Ramos (cell line): ENCODE data around the gene SGK1.
"Not testable (repeated sequence)": the region's sequence is repeated elsewhere in the genome, so short reads cannot be mapped to it uniquely, and the experiment has no call there.

Experiments used
- in situ Hi-C: fragments of 300-500 bp; cut with MboI; formaldehyde crosslinking; loops from one replicate; pipeline ENCODE4 v1.14.3; 2022; ENCODE audit warnings: low sequenced_read_pairs; ENCODE audit not compliant: unreplicated experiment

SGK1 gene

DNA sequence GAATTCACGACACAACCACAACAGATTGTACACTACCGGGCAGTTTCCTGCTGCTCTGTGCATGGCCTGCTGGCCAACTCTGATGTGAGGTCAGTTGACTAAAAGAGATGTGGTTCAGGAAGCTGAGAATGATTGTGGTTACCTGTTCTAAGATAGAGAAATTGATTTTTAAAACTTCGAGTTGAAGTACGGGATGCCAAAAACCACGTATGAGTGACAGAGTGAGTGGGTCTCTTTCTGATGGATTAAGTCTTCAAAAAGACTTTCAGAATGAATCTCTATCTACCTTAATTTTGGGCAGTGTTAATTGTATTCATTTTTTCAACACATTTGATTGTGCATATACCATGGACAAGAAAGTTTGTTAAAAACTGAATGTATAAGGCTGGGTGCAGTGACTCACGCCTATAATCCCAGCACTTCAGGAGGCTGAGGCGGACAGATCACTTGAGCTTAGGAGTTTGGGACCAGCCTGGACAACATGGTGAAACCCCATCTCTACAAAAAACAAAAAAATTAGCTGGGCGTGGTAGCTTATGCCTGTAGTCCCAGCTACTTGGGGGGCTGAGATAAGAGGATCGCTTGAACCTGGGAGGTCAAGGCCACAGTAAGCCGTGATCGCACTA is 121.2 kb downstream of the SGK1 start:
- in situ Hi-C loops: no loop called here

DNA sequence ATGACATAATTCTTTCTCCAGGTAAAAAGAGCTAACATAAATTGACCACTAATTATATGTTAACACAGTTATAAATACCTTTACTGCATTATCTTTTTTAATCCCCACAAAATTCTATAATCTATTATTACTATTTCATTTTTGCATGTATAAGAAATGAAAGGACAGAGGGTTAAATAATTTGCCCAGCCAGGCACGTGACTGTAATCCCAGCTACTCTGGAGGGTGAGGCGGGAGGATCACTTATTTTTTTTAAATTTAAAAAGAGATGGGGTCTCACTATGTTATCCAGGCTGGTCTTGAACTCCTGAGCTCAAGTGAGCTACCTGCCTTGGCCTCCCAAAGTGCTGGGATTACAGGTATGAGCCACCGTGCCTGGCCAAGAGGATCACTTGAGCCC is 121.9 kb downstream of the SGK1 start:
- in situ Hi-C loops: no loop called here

DNA sequence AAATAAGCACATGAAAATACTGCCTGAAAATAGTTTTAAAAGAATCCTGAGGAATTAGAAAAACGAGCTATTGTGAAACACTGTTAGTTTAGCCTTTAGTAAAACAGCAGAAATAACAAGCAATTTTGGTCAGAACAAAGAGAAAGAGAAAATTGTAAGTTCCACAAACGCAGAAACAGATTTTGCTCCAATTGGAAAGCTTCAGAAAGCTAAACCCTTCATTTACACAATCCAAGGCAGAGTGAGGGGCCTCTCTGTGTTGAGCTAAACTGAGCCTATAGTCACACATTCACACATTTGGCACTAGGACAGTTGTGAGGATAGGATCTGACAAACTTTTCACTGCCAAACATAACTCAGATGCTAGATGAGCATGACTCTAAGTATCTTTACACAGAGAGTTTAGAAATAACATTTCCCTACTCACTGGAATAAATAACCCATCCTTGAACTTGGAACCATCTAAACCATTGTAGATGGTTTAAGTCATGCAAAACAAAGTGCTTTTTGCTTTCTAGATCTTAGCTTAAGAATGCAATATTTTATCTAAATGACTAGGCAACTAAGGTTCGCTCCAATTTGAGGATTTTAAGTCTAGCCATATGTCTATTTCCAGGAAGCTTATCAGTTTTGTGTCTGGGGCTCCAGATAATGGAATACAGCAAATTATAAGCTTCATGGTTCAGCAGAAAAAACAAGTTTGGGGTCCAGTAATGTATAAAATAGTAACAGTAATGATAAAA is 122.6 kb downstream of the SGK1 start:
- in situ Hi-C loops: no loop called here

DNA sequence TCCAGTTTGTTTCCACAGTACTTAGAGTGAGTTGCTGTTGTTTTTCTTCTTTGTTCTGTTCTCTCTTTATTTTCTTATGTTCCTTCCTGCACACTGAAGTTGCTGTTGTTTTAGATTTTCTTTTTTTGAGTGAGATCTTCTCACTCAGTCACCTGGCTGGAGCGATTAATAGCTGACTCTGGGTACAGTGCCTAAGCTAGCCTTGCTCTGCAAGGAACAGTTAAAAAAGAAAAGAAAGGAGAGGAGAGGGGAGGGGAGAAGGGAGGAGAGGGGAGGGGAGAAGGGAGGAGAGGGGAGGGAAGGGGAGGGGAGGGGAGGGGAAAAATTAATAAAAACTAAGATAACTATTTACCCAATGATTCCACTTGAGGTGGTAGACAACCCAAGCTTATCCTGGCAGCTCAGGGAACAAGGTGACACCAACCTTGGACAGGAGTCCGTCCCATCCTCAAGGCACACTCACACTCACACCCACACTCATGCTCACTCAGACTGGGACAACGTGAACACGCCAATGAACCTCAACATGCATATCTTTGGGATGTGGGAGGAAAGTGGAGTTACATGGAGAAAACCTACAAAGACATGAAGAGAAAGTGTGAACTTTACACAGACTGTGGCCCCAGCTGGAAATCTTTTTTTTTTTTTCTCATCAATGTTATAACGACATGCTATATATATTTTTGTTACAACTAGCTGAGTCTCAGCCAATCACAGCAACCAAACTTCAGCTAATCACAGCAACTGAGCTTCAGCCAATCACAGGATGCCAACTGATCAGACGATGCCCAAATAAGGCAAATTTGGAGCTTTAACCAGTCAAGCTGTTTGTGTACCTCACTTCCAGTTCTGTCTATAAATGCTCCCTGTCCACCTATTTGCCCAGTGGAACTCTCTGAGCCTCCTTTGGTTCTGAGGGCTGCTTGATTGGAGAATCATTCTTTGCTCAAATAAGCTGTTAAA is 124.1 kb downstream of the SGK1 start:
- in situ Hi-C loops: no loop called here

DNA sequence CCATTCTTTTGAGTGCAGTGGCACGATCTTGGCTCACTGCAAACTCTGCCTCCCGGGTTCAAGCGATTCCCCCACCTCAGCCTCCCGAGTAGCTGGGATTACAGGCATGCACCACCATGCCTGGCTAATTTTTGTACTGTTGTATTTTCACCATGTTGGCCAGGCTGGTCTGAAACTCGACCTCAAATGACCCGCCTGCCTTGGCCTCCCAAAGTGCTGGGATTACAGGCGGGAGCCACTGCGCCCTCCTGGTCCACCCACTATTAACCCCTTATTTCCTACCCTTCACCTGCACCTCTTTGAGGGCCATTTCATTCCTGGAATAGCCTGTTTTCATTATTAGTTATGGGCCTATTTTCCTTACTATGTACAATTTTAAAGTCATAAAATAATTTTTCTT is 125.3 kb downstream of the SGK1 start:
- in situ Hi-C loops: not testable (repeated sequence)

DNA sequence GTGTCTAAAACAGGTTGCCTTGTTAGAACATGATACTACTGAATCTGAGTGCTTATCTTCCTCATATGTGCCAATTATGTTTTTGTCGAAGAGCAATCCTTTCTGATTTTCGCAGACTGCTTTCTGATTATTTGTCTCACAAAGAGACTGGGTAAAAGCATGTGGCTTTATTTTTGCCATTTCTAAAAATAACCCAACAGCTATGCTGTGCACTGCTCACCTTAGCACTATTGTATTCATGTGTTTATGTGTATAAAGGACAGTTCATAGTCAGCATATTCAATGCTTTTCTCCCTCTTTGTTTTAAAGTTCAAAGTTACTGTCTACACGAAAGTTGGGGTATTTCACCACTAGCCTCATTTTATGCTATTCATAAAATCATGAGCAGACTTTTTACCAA is 127.0 kb downstream of the SGK1 start:
- in situ Hi-C loops: no loop called here

DNA sequence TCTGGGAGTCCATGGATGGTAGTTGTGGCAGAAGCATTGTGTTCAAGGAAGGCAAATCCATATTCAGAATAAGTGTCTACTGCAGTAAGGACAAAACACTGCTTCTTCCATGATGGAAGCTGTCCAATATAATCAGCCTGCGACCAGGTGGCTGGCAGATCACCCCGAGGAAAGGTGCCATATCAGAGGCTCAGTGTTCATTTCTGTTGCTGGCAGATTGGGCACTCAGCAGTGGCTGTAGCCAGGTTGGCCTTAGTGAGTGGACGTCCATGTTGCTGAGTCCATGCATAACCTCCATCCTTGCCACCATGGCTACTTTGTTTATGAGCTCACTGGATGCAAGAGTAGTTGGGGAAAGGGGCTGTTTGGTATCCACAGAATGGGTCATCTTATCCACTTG is 130.2 kb downstream of the SGK1 start:
- in situ Hi-C loops: no loop called here

DNA sequence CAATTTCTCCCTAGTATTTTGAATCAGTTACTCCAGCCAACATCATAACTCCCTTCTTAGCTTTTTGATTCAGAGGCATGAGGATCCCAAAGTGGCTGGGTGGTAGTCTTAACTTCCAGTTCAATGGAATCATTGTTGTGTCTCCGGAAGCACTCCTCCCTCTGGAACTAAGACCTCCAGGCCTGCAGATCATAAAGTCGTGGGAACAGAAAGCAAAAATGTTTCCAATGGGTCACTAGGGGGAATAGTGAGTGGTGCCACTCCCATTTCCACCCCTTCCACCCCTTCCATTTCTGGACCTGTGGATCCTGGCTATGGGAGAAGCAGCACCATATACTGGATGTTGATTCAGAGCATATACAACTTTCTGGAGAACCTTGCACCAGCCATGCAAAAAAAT is 130.8 kb downstream of the SGK1 start:
- in situ Hi-C loops: no loop called here

DNA sequence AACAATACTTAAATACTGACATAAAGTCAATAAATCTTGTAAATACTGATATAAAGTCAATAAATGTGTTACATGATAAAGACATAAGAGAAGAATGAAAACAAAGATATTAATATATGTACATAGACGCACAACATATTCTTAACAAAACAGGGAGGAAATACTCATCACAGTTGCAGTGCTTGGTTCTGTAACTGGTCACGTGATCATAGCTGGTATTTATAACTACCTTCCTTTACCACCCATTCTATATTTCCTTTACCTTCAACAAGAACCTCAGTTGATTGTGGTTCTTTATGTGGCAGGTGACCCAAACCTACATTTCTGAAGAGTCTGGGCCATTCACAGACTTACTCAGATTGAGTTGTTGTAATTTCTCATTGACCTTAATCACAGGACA is 131.6 kb downstream of the SGK1 start:
- in situ Hi-C loops: no loop called here

DNA sequence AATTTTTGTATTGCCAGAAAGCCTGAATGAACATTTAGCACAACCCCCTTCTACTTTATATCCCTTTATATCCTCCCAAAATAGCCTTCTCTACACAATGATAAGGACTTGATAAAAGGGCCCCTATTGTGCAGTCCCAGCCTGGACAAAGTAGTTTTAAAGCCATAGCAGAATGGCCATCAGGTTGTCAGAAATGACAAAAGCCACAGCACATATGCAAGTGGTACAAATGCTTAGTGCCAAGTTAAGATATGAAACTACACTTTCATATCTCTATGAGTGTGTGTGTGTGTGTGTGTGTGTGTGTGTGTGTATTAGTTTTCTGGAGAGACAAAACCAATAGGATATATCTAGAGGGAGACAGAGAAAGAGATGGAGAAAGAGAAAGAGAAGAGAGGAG is 132.6 kb downstream of the SGK1 start:
- in situ Hi-C loops: no loop called here

DNA sequence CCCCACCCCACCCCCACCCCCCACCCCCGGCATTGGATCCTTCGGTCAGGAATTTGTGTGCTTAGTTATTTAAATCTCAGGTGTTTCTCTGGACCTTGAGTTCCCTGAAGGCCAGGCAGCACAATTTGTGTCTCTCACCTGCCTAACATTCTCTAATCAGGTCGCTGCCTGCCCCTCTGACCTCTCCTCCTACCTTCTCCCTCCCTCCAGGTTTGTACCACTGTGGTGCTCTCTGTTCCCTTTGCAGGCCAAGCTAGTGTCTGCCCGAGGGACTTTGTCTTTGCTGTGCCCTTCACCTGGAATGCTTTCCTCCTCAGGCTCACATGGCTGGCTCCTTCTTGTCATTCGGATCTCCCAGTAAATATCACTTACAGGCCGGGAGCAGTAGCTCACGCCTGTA is 134.1 kb downstream of the SGK1 start:
- in situ Hi-C loops: no loop called here

DNA sequence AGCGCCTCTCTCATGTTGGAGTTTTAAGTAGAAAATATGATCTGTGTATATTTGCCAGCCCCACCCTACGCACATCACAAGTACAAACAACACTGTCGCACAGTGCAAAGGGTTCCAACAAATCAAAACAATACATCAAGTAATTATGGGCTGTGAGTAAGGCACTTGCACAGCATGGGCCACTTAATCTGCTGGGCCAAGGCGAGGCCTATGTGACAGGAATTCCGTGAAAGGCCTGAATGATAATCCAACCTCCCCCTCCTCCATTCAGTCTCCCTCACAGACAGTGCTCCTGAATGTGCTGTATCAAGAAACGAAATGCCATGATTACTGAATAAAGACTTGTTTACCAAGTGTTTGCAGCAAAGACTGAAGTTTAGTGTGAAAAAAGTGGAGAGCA is 135.4 kb downstream of the SGK1 start:
- in situ Hi-C loops: no loop called here

DNA sequence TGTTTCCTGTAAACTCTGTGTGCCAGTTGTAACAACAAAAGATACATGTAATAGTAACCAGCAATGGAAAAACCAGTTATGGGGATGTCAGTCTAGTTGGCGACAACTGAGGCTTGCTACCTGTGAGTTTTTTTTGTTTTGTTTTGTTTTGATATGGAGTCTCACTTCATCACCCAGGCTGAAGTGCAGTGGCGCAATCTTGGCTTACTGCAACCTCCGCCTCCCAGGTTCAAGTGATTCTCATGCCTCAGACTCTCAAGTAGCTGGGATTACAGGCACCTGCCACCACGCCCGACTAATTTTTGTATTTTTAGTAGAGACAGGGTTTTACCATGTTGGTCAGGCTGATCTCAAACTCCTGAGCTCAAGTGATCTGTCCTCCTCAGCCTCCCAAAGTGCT is 136.2 kb downstream of the SGK1 start:
- in situ Hi-C loops: not testable (repeated sequence)

DNA sequence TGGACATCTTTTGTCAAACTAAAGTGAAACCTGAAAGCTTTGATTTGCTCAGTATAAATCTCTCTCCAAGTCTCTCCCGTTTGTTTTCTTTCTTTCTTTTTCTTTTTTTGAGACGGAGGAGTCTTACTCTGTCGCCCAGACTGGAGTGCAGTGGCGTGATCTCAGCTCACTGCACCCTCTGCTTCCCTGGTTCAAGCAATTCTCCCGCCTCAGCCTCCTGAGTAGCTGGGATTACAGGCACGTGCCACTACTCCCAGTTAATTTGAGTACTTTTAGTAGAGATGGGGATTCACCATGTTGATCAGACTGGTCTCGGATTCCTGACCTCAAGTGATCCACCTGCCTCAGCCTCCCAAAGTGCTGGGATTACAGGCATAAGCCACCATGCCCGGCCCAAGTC is 136.7 kb downstream of the SGK1 start:
- in situ Hi-C loops: not testable (repeated sequence)

DNA sequence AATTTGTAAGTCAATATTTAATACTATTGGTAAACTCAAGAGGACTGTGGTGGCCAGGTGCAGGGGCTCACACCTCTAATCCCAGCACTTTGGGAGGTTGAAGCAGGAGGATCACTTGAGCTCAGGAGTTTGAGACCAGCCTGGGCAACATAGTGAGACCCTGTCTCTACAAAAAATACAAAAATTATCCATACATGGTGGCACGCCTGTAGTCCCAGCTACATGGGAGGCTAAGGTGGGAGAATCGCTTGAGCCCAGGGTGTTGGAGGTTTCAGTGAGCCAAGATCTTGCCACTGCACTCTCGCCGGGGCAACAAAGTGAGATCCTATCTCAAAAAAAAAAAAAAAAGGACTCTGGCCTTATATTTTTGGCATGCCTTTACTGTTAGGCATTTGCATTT is 137.4 kb downstream of the SGK1 start:
- in situ Hi-C loops: not testable (repeated sequence)

DNA sequence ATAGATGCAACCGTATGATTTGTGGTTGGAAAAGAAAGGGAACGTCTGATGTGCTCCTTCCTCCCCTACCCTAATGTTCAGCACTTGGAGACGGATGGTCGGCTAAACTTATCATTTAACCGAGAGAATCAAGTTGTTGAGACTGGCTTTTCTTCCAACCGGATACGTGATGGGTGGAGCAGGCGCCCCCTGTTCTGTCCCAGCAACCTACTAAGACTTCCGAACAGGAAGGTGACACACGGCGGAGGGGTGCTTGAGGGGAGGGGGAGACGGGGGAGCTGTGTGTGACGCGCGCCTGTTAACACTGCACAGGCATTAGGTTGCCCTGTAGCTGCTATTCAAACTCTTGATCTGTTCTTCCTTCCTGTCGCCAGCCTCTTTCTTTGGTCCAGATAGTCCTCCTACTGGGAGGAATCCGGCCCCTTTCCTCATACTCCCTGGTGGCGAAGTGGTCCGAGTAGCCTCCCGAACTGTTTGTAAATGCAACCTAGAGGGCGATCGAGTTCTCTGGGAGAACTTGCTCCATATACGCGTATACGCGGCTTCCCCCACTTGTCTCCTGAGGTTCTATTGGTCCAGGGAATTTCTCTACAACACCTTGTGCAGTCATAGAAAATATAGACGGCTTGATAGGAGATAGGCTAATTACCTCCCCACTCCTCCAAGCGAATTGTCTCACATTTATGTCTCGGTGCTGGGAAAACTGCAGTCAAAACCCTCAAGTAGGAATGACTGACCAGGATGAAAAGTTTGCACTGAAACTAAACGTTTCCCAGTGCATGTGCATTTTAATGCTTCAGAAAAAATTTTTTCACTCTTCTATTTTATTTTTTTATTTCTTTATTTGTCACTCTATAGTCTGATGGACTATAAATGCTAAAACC is 139.5 kb downstream of the SGK1 start:
- in situ Hi-C loops: no loop called here

DNA sequence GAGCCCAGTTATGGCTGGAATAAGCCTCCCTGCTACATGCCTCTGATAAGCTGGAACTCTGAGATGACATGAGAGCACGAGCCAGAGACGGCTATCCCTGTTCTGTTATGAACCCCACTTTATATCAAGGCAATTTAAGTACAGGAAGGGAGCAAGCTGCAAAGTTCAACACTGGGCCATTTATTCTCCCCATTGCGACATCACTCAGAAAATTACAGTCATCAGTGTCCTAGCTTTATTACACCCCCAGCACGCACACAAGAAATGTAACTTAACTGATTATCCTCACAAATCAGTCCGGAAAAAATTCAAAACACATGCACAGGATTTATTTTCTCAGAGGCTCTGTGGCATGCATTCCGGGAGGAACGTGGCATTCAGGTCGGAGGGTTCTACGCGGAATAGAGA is 140.2 kb downstream of the SGK1 start:
- in situ Hi-C loops: no loop called here

DNA sequence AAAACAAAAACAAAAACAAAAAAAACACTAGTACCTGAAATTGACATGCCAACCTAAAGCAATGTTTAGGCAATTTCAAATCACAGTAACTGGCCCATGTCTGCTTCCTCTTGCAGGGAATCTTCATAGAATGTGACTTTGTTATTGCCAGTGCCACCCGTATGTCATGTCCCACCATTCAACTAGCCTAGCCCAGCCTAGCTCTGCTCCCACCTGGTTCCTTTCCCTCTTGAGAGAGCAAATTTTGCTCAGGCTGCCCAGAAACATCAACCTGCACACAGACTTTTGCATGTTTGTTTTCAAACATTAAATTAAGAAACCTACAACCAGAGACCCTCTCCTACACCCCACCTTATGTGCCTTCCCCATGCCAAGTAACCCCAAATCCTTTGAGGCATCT is 140.7 kb downstream of the SGK1 start:
- in situ Hi-C loops: no loop called here

DNA sequence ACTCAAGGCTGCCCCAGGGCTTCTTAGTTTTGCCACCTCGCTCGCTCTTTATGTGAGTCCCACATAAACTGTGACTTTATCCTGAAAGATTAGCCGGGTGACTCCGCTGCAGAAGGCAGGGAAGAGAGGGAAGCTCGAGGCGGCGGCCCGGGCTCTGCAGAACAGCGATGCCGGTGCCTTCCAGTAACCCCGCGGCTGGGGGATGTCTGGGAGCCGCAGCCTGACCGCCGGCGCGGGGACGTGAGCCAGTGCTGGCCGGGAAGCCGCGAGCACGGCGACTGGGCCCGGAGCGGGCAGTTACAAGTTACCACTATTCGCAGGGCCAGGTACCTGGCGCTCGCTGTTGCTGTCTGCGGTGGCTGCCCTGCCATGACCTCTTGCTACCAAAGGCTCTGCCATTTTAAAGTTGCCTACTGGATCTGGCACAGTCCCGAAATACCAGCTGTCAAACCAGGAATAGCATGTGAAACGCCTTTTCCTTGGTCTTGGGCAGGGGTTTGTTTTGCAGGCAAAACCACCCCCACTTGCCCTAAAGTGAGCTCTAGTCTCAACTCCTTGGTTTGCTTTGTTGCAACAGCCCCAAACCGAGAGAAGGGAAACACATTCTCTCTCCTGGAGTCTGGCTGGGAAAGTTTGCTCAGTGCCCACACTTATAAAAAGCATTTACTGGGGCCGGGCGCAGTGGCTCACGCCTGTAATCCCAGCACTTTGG is 141.5 kb downstream of the SGK1 start:
- in situ Hi-C loops: no loop called here
